Muscle layer of colon (tissue), 2 donors: Measurements from ENCODE around the gene FLII.

ENCODE experiments used
- H3K27ac ChIP-seq: one replicate; pipeline ENCODE4 v1.7.0; 2013; ENCODE audit warnings: low read depth, mild to moderate bottlenecking, low read length, moderate library complexity
- H3K27me3 ChIP-seq, 2 donors: one replicate each; pipeline ENCODE4 v1.7.0; 2013; ENCODE audit warnings: low read length in 2 of 2, mild to moderate bottlenecking in 2 of 2; ENCODE audit not compliant: insufficient read depth in 2 of 2, control insufficient read depth in 1 of 2
- H3K36me3 ChIP-seq: one replicate; pipeline ENCODE4 v1.7.0; 2013; ENCODE audit warnings: mild to moderate bottlenecking, low read length; ENCODE audit not compliant: insufficient read depth
- H3K4me1 ChIP-seq: one replicate; pipeline ENCODE4 v1.7.0; 2013; ENCODE audit warnings: mild to moderate bottlenecking, low read length; ENCODE audit not compliant: insufficient read depth
- H3K4me3 ChIP-seq, 2 donors: one replicate each; pipeline ENCODE4 v1.7.0; 2013; ENCODE audit warnings: low read length in 2 of 2, low read depth in 1 of 2, mild to moderate bottlenecking in 1 of 2, moderate library complexity in 1 of 2
- H3K9ac ChIP-seq: one replicate; pipeline ENCODE4 v1.7.0; 2013; ENCODE audit warnings: low read length
- H3K9me3 ChIP-seq: one replicate; pipeline ENCODE4 v1.7.0; 2013; ENCODE audit warnings: mild to moderate bottlenecking, low read length
- donor health status: abdominal sarcoma.
- donor health status: Adenocarcinoma of cecum.

FLII gene

DNA sequence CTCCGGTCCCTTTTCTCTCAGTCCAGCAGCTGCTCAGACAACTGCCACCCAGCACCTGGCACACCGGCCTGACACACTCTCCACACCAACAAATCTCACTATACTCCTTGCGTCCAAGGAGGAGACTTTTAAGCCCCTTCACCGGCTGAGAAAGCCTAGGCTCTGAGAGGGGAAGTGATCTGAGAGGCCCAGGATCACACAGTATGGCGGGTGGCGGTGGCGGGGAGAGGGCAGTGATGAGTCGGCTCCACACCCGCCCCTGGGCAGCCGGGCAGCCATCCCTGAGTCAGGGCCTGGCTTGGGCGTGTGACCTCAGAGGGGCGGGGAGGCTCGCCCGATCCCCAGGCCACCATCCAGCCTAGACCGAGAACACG, 569 bp downstream of the FLII start:
- Histone ChIP-seq H3K27ac (peak overlapping the region; percentile 87), H3K36me3 (peaks cover 40% of the 10 kb centered on the region), H3K4me1 (peaks cover 36% of the 10 kb centered on the region), H3K9ac (peak overlapping the region; percentile 82), H3K27me3 (no peaks in the 10 kb centered on the region), H3K9me3 (no peaks in the 10 kb centered on the region), H3K4me3 (peak overlapping the region; percentile 72 to 96)

DNA sequence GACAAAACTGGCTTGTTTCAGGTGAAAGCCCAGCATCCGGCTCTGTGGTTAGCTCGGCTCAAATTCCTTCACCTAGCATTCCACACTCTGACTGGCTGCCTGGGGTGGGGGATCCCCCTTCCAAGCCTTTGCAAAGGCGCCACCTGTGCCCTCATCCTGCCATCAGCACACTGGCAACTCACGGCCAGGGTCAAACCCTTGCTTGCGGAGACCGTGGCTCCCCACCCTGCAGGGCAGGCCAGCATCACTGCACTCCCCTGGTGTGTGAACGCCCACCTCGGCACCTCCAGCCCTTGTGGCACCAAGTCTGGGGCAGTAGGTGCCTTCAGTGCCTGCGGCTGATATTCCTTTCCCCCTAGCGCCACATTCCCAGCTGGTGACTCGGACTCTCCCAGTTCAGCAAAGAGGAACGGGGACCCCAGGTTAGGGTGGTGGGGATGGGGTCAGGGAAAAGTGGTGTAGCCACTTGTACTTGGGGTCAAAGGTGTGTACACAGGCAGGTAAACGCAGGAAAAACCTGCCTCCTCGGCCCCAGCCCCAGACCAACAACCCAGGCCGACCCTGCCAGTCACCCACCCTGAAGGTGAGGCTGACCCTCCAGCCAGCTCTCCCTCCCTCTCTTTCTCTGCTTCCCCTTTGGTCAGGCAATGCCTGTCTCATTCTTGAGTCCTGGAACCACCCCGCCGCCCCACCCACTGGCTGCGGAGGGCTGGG, 1.1 kb downstream of the FLII start:
- Histone ChIP-seq H3K9me3 (no peaks in the 10 kb centered on the region), H3K27me3 (no peaks in the 10 kb centered on the region), H3K4me3 (peak overlapping the region; percentile 72 to 96), H3K36me3 (peaks cover 43% of the 10 kb centered on the region), H3K9ac (peak overlapping the region; percentile 82), H3K27ac (peak overlapping the region; percentile 87), H3K4me1 (peaks cover 34% of the 10 kb centered on the region)

DNA sequence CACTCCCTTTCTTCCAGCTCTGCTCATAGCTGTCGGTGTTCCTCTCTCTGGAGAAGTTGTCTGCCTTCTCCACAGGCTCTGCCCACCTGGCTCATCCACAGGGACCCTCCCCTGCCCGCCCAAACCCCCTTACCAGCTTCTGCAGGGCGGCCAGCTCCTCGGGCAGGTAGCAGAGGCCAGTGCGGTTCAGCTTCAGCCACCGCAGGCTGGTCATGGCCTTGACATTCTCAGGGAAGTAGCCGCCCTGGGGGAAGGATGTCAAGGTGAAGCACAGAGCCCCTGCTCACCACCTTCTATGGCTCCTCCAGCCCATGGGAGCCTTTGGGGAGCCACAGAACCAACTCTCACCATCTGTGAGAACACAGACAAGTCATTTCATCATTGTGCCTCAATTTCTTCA, 1.8 kb downstream of the FLII start:
- peaks cover 28% of the 10 kb centered on the region for H3K4me1 ChIP-seq
- no peaks in the 10 kb centered on the region for H3K27me3 ChIP-seq
- peaks cover 50% of the 10 kb centered on the region for H3K36me3 ChIP-seq
- no peaks in the 10 kb centered on the region for H3K9me3 ChIP-seq
- no peak overlapping the region for H3K27ac ChIP-seq
- H3K4me3 ChIP-seq, result peak overlapping the region in 1 of 2 donors; percentile 96
- H3K9ac ChIP-seq, result peak overlapping the region; percentile 82

DNA sequence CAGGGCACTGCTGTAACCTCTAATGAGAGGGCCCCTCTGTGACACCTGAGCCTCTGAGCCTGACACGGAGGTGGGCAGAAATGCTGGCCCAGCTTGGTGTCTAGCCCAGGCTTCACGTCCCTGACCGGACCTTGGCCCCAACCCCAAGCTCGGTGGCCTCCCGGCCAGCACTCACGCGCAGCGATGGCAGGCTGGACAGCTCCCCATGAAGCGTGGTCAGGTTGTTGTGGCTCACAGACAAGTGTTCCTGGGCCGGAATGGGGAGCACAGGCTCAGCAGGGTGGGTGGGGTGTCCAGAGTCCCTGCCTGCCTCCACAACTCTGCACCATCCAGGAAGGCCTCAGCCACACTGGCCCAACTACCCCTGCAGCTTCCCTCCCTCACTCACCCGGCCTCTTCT, 2.2 kb downstream of the FLII start:
- H3K9me3 ChIP-seq, result no peaks in the 10 kb centered on the region
- no peak overlapping the region for H3K27ac ChIP-seq
- peaks cover 23% of the 10 kb centered on the region for H3K4me1 ChIP-seq
- H3K9ac ChIP-seq, result no peak overlapping the region
- no peak overlapping the region for H3K4me3 ChIP-seq
- peaks cover 54% of the 10 kb centered on the region for H3K36me3 ChIP-seq
- no peaks in the 10 kb centered on the region for H3K27me3 ChIP-seq

- Histone ChIP-seq H3K9me3 (no peaks in the 10 kb centered on the region), H3K36me3 (peaks cover 67% of the 10 kb centered on the region), H3K27ac (no peak overlapping the region), H3K4me3 (no peak overlapping the region), H3K4me1 (peaks cover 18% of the 10 kb centered on the region), H3K27me3 (no peaks in the 10 kb centered on the region), H3K9ac (no peak overlapping the region)
These were observed 3.5 kb downstream of the FLII start for GRCh38 chr17:18254888-18255649.

- H3K27ac ChIP-seq, result no peak overlapping the region
- H3K9me3 ChIP-seq, result no peaks in the 10 kb centered on the region
- H3K36me3 ChIP-seq, result peaks cover 72% of the 10 kb centered on the region
- H3K4me1 ChIP-seq, result peaks cover 14% of the 10 kb centered on the region
- H3K9ac ChIP-seq, result no peak overlapping the region
- H3K4me3 ChIP-seq, result no peak overlapping the region
- H3K27me3 ChIP-seq, result no peaks in the 10 kb centered on the region
These were observed 4.4 kb downstream of the FLII start for GRCh38 chr17:18253947-18254821.

DNA sequence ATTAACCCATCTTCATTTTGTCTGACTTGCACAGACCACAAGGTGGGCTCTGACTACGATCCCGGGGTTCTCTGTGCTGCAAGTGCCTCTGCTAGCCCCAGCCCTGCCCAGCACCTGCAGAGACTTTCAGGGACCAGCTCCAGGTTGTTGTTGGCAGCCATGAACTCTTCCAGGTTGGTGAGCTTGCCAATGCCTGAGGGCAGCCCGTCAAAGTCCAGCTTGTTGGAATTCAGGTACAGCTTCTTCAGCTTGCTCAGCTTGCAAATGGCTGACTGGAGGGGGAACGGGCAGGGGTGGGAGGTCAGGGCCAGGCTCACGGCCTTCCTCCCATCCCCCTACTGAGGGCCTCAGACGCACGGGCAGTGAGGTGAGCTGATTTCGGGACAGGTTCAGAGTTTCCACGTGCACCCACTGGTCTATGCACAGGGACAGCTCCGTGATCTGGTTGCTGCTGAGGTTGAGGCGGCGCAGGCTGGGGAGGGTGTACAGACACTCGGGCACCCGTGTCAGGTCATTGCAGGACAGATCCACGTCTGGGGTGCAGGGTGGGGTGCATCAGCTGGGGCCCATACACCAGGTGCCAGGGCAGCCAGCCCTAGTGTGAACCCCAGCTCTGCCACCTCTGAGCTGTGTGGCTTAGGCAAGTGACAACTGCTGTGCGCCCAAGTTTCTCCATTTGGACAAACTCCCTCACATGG, 5.2 kb downstream of the FLII start:
- Histone ChIP-seq H3K9ac (no peak overlapping the region), H3K27me3 (no peaks in the 10 kb centered on the region), H3K27ac (no peak overlapping the region), H3K4me3 (no peak overlapping the region), H3K36me3 (peaks cover 80% of the 10 kb centered on the region), H3K4me1 (peaks cover 14% of the 10 kb centered on the region), H3K9me3 (no peaks in the 10 kb centered on the region)

GRCh38 chr17:18252160-18252559, 6.4 kb downstream of the FLII start:
- Histone ChIP-seq H3K4me3 (no peak overlapping the region), H3K27ac (no peak overlapping the region), H3K36me3 (peaks cover 89% of the 10 kb centered on the region), H3K4me1 (peaks cover 8% of the 10 kb centered on the region), H3K9ac (no peak overlapping the region), H3K9me3 (no peaks in the 10 kb centered on the region), H3K27me3 (no peaks in the 10 kb centered on the region)

GRCh38 chr17:18251204-18251603, 7.3 kb downstream of the FLII start:
- H3K4me1 ChIP-seq, result no peaks in the 10 kb centered on the region
- H3K4me3 ChIP-seq, result no peak overlapping the region
- no peaks in the 10 kb centered on the region for H3K27me3 ChIP-seq
- H3K9ac ChIP-seq, result no peak overlapping the region
- H3K27ac ChIP-seq, result no peak overlapping the region
- peaks cover 89% of the 10 kb centered on the region for H3K36me3 ChIP-seq
- no peaks in the 10 kb centered on the region for H3K9me3 ChIP-seq

GRCh38 chr17:18250708-18251107, 7.8 kb downstream of the FLII start:
- Histone ChIP-seq H3K27me3 (no peaks in the 10 kb centered on the region), H3K9me3 (no peaks in the 10 kb centered on the region), H3K4me3 (no peak overlapping the region), H3K9ac (no peak overlapping the region), H3K4me1 (no peaks in the 10 kb centered on the region), H3K36me3 (peaks cover 89% of the 10 kb centered on the region), H3K27ac (no peak overlapping the region)

DNA sequence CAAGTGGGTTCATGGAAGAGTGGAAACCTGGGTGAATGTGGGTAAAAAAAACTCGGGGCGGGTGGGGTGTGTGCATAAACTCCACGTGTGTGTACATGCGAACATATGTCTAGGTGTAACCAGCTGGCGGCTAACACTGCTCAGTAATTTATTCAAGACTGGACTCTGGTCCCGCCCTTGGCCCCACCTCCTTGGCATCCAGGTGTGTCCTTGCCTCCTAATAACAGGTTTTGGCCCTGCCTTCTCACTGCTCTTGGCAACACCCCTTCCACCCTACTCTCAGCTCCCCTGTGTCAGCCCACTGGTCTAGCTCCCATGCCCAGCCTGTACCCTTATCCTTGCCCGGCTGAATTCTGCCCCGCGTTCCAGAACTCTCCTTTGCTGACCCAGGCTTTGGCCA, 8.3 kb downstream of the FLII start:
- H3K27ac ChIP-seq, result no peak overlapping the region
- H3K36me3 ChIP-seq, result peaks cover 89% of the 10 kb centered on the region
- H3K4me1 ChIP-seq, result no peaks in the 10 kb centered on the region
- no peaks in the 10 kb centered on the region for H3K9me3 ChIP-seq
- H3K4me3 ChIP-seq, result no peak overlapping the region
- no peaks in the 10 kb centered on the region for H3K27me3 ChIP-seq
- no peak overlapping the region for H3K9ac ChIP-seq
